Measurements from ENCODE around the gene MAPK8IP3. TPM values are rescaled to one million over a fixed set of nuclear protein-coding genes. Genes with fewer than 3 reads are reported as not detected.
A peak's percentile ranks its signal among the peaks of the same experiment; 100 is the strongest.

Gene MAPK8IP3
- total and polyA plus RNA-seq, 2 donors (not counting 1 experiment from before 2014, with no cell fraction given), result 249 to 340 TPM

GRCh38 chr16:1773703-1774447 lies 67.9 kb downstream of the MAPK8IP3 start:
- Histone ChIP-seq H3K27ac (ENCODE audit: low read length in 2 of 2) (peak overlapping the region; percentile 22 to 90), H3K9me3 (ENCODE audit: control extremely low read depth in 1 of 3, control insufficient read depth in 2 of 3, insufficient read depth in 1 of 3, low read length in 2 of 3) (no peaks in the 10 kb centered on the region), H3K79me2 (ENCODE audit: control insufficient read depth, insufficient read depth, low read length) (peaks cover 31% of the 10 kb centered on the region), H3K9ac (ENCODE audit: low read length) (peak overlapping the region; percentile 84), H3K36me3 (replicated peaks in 1 of 2; ENCODE audit: control extremely low read depth in 1 of 2, control insufficient read depth in 1 of 2, extremely low read depth in 1 of 2, insufficient read depth in 2 of 2, low read length in 1 of 2) (peaks cover 0 to 23% of the 10 kb centered on the region in 2 experiments), H3K27me3 (replicated peaks in 1 of 4; ENCODE audit: control extremely low read depth in 1 of 4, control insufficient read depth in 3 of 4, insufficient read depth in 4 of 4, low read length in 3 of 4) (no peaks in the 10 kb centered on the region), H2AFZ (ENCODE audit: insufficient read depth, low read depth, low read length, poor library complexity, severe bottlenecking) (peak overlapping the region; percentile 81), H4K20me1 (ENCODE audit: control insufficient read depth, insufficient read depth, low read length, poor library complexity, severe bottlenecking) (peaks cover 67% of the 10 kb centered on the region), H3K4me1 (ENCODE audit: control insufficient read depth in 2 of 2, insufficient read depth in 2 of 2, low read length in 2 of 2) (peaks cover 22 to 41% of the 10 kb centered on the region in 2 donors), H3K4me2 (replicated peaks; ENCODE audit: low read depth, low read length, poor library complexity, severe bottlenecking) (peak overlapping the region; percentile 99), H3K4me3 (ENCODE audit: control extremely low read depth in 1 of 5, extremely low read depth in 1 of 5, insufficient read depth in 1 of 5, low read depth in 2 of 5, low read length in 4 of 5) (peak overlapping the region; percentile 53 to 87 (median 82))
- POLR2A ChIA-PET, result interaction anchor here (1.0 to 4.4 kb wide), 3 partner anchors 9 to 69 kb away, joined by 3 to 27 read pairs (median 3); partner anchors contain the start of genes NUBP2 and SPSB3
- Mint-ChIP-seq H3K4me1 (peaks cover 27% of the 10 kb centered on the region), H3K9me3 (ENCODE audit: insufficient read depth) (no peaks in the 10 kb centered on the region), H3K4me3 (peak overlapping the region; percentile 95), H3K27ac (peak overlapping the region; percentile 97), H3K27me3 (no peaks in the 10 kb centered on the region)
- no peak for ATAC-seq (ENCODE audit: low read depth)
- no peak for TF ChIP-seq CTCF (IDR thresholded peaks at IDR 0.05)
- 10% methylated on average over 42 of the region's 45 CpGs for WGBS (ENCODE audit: insufficient coverage)
- intact Hi-C loops (cut with micrococcal nuclease), result loop anchor here (1.0 to 5.0 kb wide), 5 partner anchors 8 to 362 kb away; partner anchors contain the start of genes FAHD1, HAGH, MAPK8IP3 and NUBP2
- CTCF ChIA-PET, result interaction anchor here (0.8 to 1.5 kb wide), 3 partner anchors 9 to 367 kb away, joined by 3 to 9 read pairs (median 3); partner anchors contain the start of genes NUBP2, RPS2 and SPSB3
- DNase-seq, result no peak

GRCh38 chr16:1774448-1774780 lies 68.4 kb downstream of the MAPK8IP3 start:
- H4K20me1 ChIP-seq (ENCODE audit: control insufficient read depth, insufficient read depth, low read length, poor library complexity, severe bottlenecking), result peaks cover 71% of the 10 kb centered on the region
- intact Hi-C loops (cut with micrococcal nuclease), result loop anchor here (5.0 kb wide), 2 partner anchors 153 to 362 kb away; partner anchors contain the start of gene UNKL
- H3K4me3 ChIP-seq (ENCODE audit: control extremely low read depth in 1 of 5, extremely low read depth in 1 of 5, insufficient read depth in 1 of 5, low read depth in 2 of 5, low read length in 4 of 5), result no peak overlapping the region
- Mint-ChIP-seq H3K9me3 (ENCODE audit: insufficient read depth) (no peaks in the 10 kb centered on the region), H3K4me1 (peaks cover 27% of the 10 kb centered on the region), H3K27me3 (no peaks in the 10 kb centered on the region), H3K4me3 (peak overlapping the region; percentile 95), H3K27ac (no peak overlapping the region)
- H3K79me2 ChIP-seq (ENCODE audit: control insufficient read depth, insufficient read depth, low read length), result peaks cover 31% of the 10 kb centered on the region
- ATAC-seq (ENCODE audit: low read depth) (no peak), DNase-seq (no peak)
- ChIA-PET CTCF (interaction anchor here (0.8 to 1.5 kb wide), 3 partner anchors 9 to 367 kb away, joined by 3 to 9 read pairs (median 3); partner anchors contain the start of genes NUBP2, RPS2 and SPSB3), POLR2A (interaction anchor here (1.0 to 4.4 kb wide), 2 partner anchors 8 to 53 kb away, joined by 3 to 27 read pairs; partner anchors contain the start of genes NUBP2 and SPSB3)
- H3K9ac ChIP-seq (ENCODE audit: low read length), result no peak overlapping the region
- peak overlapping the region; percentile 99 for H3K4me2 ChIP-seq (replicated peaks; ENCODE audit: low read depth, low read length, poor library complexity, severe bottlenecking)
- no peak overlapping the region for H2AFZ ChIP-seq (ENCODE audit: insufficient read depth, low read depth, low read length, poor library complexity, severe bottlenecking)
- WGBS (ENCODE audit: insufficient coverage), result 90% methylated on average over 7 of the region's 7 CpGs
- no peak overlapping the region for H3K27ac ChIP-seq (ENCODE audit: low read length in 2 of 2)
- H3K4me1 ChIP-seq (ENCODE audit: control insufficient read depth in 2 of 2, insufficient read depth in 2 of 2, low read length in 2 of 2), result peaks cover 22 to 41% of the 10 kb centered on the region in 2 donors
- TF ChIP-seq CTCF (IDR thresholded peaks at IDR 0.05) (no peak), EZH2 (IDR thresholded peaks at IDR 0.05; ENCODE audit: borderline replicate concordance, insufficient read depth, low read depth, low read length, poor library complexity, severe bottlenecking) (no peak)
- H3K9me3 ChIP-seq (ENCODE audit: control extremely low read depth in 1 of 3, control insufficient read depth in 2 of 3, insufficient read depth in 1 of 3, low read length in 2 of 3), result no peaks in the 10 kb centered on the region
- H3K36me3 ChIP-seq (replicated peaks in 1 of 2; ENCODE audit: control extremely low read depth in 1 of 2, control insufficient read depth in 1 of 2, extremely low read depth in 1 of 2, insufficient read depth in 2 of 2, low read length in 1 of 2), result peaks cover 0 to 26% of the 10 kb centered on the region in 2 experiments
- no peaks in the 10 kb centered on the region for H3K27me3 ChIP-seq (replicated peaks in 1 of 4; ENCODE audit: control extremely low read depth in 1 of 4, control insufficient read depth in 3 of 4, insufficient read depth in 4 of 4, low read length in 3 of 4)
